Vagina (tissue), 2 donors: ENCODE data around the gene L3MBTL4. TPM values are rescaled to one million over a fixed set of nuclear protein-coding genes. Genes with fewer than 3 reads are reported as not detected.

Experiments
- DNase-seq, 2 donors: peaks; one replicate each; pipeline ENCODE4 v3.0.0-alpha.2; 2017; ENCODE audit errors: extremely low spot score in 2 of 2
- H3K27ac ChIP-seq: fragments of 200-600 bp; sonication (generic); one replicate; pipeline ENCODE4 v1.5.1; 2019
- H3K27me3 ChIP-seq: fragments of 200-600 bp; sonication (generic); one replicate; pipeline ENCODE4 v1.5.1; 2019
- H3K36me3 ChIP-seq, 2 donors: fragments of 200-600 bp; sonication (generic); one replicate each; pipeline ENCODE4 v1.5.1; 2017 to 2019
- H3K4me1 ChIP-seq: fragments of 200-600 bp; sonication (generic); one replicate; pipeline ENCODE4 v1.5.1; 2019
- H3K4me3 ChIP-seq, 2 donors: fragments of 200-600 bp; sonication (generic); 1 replicate in 1 of 2; 2 replicates in 1 of 2; pipeline ENCODE4 v1.5.1; 2016 to 2019
- H3K9me3 ChIP-seq: fragments of 200-600 bp; sonication (generic); one replicate; pipeline ENCODE4 v1.5.1; 2019
- POLR2A ChIP-seq, 2 donors: fragments of 450-650 bp; IDR thresholded peaks; one replicate each; pipeline ENCODE4 v1.6.1; 2017; ENCODE audit warnings: antibody characterized with exemption in 2 of 2, mild to moderate bottlenecking in 2 of 2, moderate library complexity in 2 of 2
- intact Hi-C: fragments of 100-400 bp; cut with DNase I; formaldehyde crosslinking; loops from one replicate; pipeline ENCODE4 v1.15.1; 2023
- microRNA-seq: library from miRNA; unstranded; fragments of <30 nt; microRNA quantifications from one replicate; pipeline ENCODE4, GENCODE V29; 2017; ENCODE audit warnings: borderline number of aligned reads, borderline replicate concordance
- small RNA-seq: library from RNA; depleted of rRNA; stranded (forward); fragments of <200 nt; gene quantifications from one replicate; pipeline ENCODE3, GENCODE V24; 2016
- total RNA-seq: library from RNA; depleted of rRNA; stranded (reverse); fragments of >200 nt; gene quantifications from one replicate; pipeline ENCODE4 v1.2.3, GENCODE V29; 2016

L3MBTL4 gene
- total RNA-seq, 1 donor from 2014 or later: 9.6 TPM

GRCh38 chr18:5909125-5909524 lies 505.6 kb downstream of the L3MBTL4 start:
- TF ChIP-seq POLR2A (IDR thresholded peaks at IDR 0.05): no peak
- Histone ChIP-seq H3K9me3 (no peaks in the 10 kb centered on the region), H3K27ac (no peak overlapping the region), H3K4me3 (no peak overlapping the region), H3K36me3 (no peaks in the 10 kb centered on the region), H3K27me3 (no peaks in the 10 kb centered on the region), H3K4me1 (no peaks in the 10 kb centered on the region)
- DNase-seq: no peak
- intact Hi-C loops: no loop called here

Small RNA genes lying within 50 kb of the gene (microRNA-seq; reads per million reads assigned to microRNA genes)
- not detected for gene MIR4317

Small RNA genes lying within 50 kb of the gene (small RNA-seq; reads per million reads assigned to genes)
- not detected for gene RNU5F-3P
- not detected for gene RNU6-349P
